Measurements from ENCODE around the gene SPP2. TPM values are rescaled to one million over a fixed set of nuclear protein-coding genes. Genes with fewer than 3 reads are reported as not detected.

Gene SPP2
- total RNA-seq, 4 donors from 2014 or later: not detected

DNA sequence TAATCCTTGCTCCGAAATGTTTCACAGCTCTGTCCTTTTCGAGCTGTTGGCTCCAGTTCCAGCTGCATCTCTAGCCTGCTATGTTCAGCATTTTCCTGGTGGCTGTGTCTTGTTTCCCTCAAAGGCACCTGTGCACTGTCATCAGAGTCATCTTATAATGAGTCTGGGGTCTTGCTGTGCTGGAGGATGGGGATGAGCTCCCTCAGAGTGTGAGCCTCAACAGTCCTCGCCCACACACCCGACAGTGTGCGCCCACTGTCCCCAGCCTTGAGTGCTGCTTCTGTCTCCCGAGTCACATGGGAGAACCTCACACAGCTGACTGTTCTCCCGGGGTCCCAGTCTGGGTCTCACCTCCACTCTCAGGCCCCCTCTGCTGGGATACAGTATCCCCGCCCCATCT is 25.4 kb downstream of the SPP2 start:
- no peak overlapping the region for H3K4me3 ChIP-seq
- TF ChIP-seq, protein P1, sequence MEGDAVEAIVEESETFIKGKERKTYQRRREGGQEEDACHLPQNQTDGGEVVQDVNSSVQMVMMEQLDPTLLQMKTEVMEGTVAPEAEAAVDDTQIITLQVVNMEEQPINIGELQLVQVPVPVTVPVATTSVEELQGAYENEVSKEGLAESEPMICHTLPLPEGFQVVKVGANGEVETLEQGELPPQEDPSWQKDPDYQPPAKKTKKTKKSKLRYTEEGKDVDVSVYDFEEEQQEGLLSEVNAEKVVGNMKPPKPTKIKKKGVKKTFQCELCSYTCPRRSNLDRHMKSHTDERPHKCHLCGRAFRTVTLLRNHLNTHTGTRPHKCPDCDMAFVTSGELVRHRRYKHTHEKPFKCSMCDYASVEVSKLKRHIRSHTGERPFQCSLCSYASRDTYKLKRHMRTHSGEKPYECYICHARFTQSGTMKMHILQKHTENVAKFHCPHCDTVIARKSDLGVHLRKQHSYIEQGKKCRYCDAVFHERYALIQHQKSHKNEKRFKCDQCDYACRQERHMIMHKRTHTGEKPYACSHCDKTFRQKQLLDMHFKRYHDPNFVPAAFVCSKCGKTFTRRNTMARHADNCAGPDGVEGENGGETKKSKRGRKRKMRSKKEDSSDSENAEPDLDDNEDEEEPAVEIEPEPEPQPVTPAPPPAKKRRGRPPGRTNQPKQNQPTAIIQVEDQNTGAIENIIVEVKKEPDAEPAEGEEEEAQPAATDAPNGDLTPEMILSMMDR (IDR thresholded peaks at IDR 0.05): no peak
- TF ChIP-seq POLR2A (IDR thresholded peaks at IDR 0.05) (no peak), EP300 (IDR thresholded peaks at IDR 0.05) (no peak)
- H3K9me3 ChIP-seq: no peaks in the 10 kb centered on the region
- H3K27me3 ChIP-seq: no peaks in the 10 kb centered on the region
- DNase-seq (ENCODE audit: low spot score in 2 of 2): no peak
- no peaks in the 10 kb centered on the region for H3K36me3 ChIP-seq
- H3K27ac ChIP-seq: no peak overlapping the region
- H3K4me1 ChIP-seq: no peaks in the 10 kb centered on the region
- 82 to 84% methylated on average over 8 of the region's 8 CpGs for WGBS, 2 donors

DNA sequence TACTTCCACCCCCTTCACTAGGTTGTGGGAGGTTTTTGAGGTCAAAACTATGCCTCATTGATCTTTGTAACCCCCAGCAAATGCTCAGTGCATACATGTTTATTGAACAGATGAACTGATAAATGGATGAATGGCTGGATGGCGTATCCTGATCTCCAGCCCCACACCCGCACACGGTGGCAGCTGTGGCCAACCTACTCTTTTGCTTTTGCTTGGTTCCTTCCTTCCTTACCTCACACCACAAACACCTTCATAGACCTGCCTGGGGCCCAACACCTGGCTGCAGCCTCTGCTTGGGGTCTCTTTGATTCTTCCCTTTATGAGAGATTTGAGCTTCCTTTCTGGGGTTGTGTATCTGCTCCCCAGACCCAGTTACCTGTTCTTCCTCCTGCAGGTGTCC is 25.9 kb downstream of the SPP2 start:
- Histone ChIP-seq H3K27me3 (no peaks in the 10 kb centered on the region), H3K4me1 (no peaks in the 10 kb centered on the region), H3K4me3 (no peak overlapping the region), H3K36me3 (no peaks in the 10 kb centered on the region), H3K9me3 (no peaks in the 10 kb centered on the region), H3K27ac (no peak overlapping the region)
- TF ChIP-seq, protein P1 (IDR thresholded peaks at IDR 0.05): no peak
- no peak for TF ChIP-seq EP300 (IDR thresholded peaks at IDR 0.05)
- TF ChIP-seq POLR2A (IDR thresholded peaks at IDR 0.05): no peak
- no peak for DNase-seq (ENCODE audit: low spot score in 2 of 2)
- 86 to 88% methylated on average over 3 of the region's 3 CpGs for WGBS, 2 donors

DNA sequence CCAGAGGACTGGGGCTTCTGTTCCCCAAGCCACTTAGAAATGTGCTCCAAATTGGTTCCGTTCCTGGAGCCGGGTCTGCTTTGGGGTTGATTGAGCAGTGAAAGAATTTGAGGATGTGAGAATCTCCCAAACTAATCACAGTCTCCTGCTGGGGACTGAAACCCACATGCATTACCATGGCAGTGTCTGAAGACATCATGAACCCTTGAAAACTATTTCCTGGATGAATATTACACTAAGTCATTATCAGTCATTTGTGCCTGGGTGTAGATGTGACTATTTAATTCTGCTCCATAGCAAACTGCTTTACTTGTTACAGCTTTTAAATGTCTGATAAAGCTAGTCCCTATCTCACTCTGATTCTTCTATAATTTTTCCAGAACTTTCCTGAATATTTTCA is 27.6 kb downstream of the SPP2 start:
- Histone ChIP-seq H3K27ac (no peak overlapping the region), H3K4me1 (no peaks in the 10 kb centered on the region)
- WGBS, 2 donors: 74 to 86% methylated on average over 2 of the region's 2 CpGs

DNA sequence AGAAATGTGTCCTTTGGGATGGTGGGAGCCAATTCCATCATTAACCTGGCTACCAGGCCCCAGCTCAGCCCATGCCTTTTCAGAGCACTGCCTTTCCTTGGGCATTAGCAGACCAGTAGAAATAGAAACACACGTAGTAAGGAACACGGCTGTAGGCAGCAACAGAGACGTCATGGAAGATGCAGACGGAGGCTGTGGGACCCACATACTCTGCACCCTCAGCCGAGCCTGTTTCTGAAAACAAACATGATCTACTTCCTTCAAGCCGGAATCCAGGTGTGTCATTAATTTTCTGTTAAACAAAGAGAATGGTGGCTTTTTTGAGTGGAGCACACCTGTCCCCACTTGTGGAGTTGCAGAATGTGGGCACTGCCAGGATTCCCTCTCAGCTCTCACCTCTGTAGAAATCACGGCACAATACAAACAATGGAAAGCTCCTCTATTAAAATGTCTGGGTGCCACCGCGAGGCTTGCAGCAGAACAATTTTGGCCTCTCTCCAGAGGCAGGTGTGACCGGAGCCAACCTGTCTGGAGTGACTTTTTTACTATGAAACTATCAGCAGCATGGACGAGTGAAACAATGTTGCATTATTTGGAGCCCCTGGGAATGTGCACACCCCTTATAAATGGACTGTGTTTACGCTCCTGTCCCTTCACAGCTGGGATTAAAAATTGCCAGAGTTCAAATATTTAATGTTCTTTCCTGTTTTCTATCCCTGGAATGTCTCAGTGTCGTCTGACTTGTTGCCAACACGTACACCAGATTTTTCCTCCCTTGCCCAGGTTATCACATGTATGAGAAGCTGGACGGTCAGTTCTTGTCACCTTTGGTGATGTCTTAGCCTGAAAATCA is 31.7 kb downstream of the SPP2 start:
- Histone ChIP-seq H3K9me3 (peaks cover 0 to 2% (median 0%) of the 10 kb centered on the region in 4 donors), H3K27me3 (no peaks in the 10 kb centered on the region), H3K4me1 (no peaks in the 10 kb centered on the region), H3K4me3 (no peak overlapping the region), H3K36me3 (no peaks in the 10 kb centered on the region), H3K27ac (no peak overlapping the region)
- 63 to 68% methylated on average over 15 of the region's 15 CpGs for WGBS, 2 donors
- TF ChIP-seq POLR2A (IDR thresholded peaks at IDR 0.05) (no peak), EP300 (IDR thresholded peaks at IDR 0.05) (no peak)
- TF ChIP-seq, protein P1 (IDR thresholded peaks at IDR 0.05): no peak
- no peak for DNase-seq (ENCODE audit: low spot score in 2 of 2)

More for the DNA sequence above, 27.6 kb downstream of the SPP2 start:
- TF ChIP-seq, protein P1 (IDR thresholded peaks at IDR 0.05): no peak
- TF ChIP-seq POLR2A (IDR thresholded peaks at IDR 0.05) (no peak), EP300 (IDR thresholded peaks at IDR 0.05) (no peak)
- Histone ChIP-seq H3K36me3 (no peaks in the 10 kb centered on the region), H3K27me3 (no peaks in the 10 kb centered on the region), H3K4me3 (no peak overlapping the region), H3K9me3 (no peaks in the 10 kb centered on the region)
- DNase-seq (ENCODE audit: low spot score in 2 of 2): no peak

DNA sequence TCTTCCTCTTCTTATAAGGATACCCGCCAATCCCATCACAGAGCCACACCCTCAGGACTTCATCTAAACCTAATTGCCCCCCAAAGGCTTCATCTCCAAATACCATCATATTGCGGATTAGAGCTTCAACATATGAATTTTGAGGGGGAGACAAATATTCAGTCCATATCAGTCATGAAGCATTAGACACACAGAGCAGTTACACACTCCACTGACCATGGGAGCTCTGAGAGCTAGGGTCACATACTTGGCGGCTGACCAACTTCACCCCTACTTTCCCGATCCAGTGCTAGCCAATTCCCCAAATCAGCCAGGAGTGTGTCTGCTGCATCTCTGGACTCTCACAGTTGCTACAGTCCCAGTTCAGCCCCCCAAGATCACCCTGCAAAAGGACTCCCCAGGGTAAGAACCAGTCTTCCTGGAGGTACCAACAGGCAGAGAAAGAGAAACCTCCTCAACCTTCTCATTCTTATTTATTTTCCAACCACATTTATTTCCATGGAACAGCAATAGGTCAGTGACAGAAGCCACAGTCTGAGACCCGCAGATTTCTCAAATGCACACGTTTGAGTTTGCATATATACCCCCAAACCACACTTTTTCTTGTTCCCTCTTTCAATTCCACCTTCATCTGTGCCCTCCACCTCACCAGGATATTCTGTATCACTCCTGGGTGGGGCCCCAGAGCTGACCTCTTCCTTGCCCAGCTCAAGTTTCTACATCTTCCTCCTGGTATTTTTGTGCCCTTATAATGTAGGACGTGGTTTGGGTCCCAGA is 33.3 kb downstream of the SPP2 start:
- no peak overlapping the region for H3K27ac ChIP-seq
- no peak for TF ChIP-seq POLR2A (IDR thresholded peaks at IDR 0.05)
- no peak for TF ChIP-seq EP300 (IDR thresholded peaks at IDR 0.05)
- TF ChIP-seq, protein P1 (IDR thresholded peaks at IDR 0.05): no peak
- 74 to 75% methylated on average over 7 of the region's 7 CpGs for WGBS, 2 donors

More for the DNA sequence above, 33.3 kb downstream of the SPP2 start:
- Histone ChIP-seq H3K36me3 (no peaks in the 10 kb centered on the region), H3K27me3 (no peaks in the 10 kb centered on the region), H3K9me3 (peaks cover 0 to 17% (median 0%) of the 10 kb centered on the region in 4 donors), H3K4me3 (no peak overlapping the region), H3K4me1 (no peaks in the 10 kb centered on the region)
- DNase-seq (ENCODE audit: low spot score in 2 of 2): no peak

Measured in tibial nerve (tissue), 4 donors.